GM18517 (cell line): ENCODE data around the gene PRMT3.
"Not testable (repeated sequence)": the region's sequence is repeated elsewhere in the genome, so short reads cannot be mapped to it uniquely, and the experiment has no call there.

Experiments
- ATAC-seq: cut with Tn5 transposase; IDR thresholded peaks from one replicate; pipeline ENCODE4 v1.9.1; 2021; ENCODE audit warnings: mild to moderate bottlenecking, moderate library complexity; ENCODE audit not compliant: unreplicated experiment

The PRMT3 gene

DNA sequence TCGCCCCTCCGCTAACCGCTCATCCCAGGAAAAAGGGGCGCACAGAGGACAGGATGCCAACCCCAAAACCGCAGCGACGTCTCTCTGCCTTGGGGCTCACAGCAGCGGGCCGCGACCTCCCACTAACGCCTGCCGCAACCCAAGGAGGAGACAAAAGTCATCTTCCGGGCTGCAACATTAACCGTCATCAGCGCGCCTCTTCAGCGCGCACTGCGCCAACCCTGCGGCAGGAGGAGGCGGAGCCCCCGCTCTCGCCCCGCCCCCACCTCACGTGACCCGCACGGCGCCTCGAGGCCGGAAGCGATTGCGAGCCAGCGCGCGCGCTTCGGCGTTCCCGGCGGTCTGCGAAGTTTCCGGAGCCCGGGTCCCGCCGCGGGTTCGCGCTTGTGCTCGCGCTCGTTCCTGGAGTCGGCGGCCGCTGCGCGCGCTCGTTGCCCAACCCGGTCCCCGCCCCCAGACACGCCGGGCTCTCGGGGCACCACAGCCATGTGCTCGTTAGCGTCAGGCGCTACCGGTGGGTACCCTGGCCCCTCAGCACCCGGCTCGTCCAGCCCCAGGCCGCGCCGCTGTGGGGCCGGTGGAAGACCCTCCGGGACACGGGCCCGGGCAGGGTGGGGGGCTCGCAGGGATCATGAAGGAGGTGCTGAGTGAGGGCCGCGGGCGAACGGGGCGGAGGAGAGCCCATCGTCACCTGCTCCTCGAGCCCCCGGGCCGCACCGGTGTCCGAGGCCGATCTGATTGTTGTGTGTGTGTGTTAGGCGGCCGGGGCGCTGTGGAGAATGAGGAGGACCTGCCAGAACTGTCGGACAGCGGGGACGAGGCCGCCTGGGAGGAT is at the start of gene PRMT3:
Gene PRMT3, plus strand, starts transcription at position 456 of the 835 bp plus-strand sequence. Its CDS starts 31 bp downstream, at position 487.
- peak; percentile 77 for ATAC-seq

DNA sequence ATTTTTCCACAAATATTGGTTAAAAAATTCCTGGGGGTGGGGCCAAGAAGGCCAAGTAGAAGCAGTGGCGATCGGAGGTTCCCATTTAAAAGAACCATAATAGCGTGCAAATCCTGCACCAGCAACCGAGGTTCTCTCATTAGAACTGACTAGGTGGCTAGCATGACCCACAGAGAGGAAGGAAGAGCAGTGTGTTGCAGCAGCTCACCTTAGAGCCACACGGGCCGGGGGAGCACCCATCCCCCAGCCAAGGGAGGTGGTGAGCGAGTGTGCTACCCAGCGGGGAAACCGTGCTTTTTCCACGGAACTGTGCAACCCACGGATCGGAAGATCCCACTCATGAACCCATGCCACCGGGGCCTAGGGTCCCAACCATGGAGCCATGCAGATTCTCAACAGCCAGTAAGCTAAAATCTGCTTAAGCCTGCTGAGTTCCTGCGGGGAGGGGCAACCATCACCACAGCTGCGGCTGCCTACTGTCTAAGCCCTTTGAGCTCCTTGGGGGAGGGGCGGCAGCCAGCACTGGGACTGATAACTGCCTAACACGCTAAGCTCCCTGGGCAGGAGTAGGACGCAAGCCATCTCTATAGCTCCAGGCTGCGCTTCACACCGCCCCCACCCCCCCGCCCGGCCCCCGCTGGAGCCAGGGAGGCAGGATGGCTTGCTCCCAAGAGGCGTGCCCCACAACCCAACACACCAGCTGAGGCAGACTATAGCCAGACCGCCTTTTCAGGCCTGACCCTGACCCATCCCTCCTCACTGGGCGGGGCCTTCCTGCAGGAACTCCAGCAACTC is 45.0 kb upstream of the PRMT3 start:
- ATAC-seq: no peak

DNA sequence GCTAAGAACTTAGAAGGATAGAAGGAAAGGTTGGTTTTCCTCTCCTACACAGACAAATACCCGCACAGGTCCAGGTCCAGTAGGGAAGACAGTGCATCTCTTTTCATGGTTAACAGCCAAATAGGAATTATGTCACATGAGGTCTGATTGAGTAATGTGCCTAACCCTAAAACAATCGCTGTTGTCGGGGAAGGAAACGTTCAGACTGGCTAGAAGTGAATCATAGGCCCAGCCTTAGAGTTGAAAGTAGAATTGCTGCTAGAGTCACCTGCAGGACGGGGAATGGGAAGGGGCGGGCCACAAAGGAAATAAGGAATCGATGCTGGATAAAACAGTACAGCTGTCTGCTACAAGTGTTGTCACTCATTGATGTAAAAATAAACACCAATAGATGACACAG is 36.4 kb upstream of the PRMT3 start:
- ATAC-seq: no peak

DNA sequence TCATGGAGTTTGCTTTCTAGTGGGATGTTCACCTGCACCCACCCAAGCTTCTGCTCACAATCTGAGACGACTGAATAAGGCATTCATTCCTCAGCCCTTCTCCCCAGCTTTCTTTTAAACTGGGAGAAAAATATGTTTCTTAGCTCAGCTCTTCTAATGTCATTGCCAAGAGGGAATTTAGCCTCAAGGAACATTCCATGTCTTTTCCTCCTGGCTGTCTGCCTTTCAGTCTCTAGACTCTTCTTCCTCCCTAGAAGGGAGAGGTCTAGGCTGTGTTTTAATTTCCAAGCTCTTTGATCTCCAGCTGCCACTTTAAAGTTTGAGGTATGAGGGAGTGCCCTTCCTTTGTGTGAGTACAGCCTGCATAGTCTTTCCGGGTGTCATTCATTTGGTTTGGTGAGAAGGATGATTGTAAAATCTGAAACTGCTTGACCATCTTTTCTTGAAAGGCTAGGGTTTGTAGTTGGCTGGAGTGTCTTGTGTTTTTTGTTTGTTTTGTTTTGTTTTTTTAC is 35.7 kb upstream of the PRMT3 start:
- no peak for ATAC-seq

DNA sequence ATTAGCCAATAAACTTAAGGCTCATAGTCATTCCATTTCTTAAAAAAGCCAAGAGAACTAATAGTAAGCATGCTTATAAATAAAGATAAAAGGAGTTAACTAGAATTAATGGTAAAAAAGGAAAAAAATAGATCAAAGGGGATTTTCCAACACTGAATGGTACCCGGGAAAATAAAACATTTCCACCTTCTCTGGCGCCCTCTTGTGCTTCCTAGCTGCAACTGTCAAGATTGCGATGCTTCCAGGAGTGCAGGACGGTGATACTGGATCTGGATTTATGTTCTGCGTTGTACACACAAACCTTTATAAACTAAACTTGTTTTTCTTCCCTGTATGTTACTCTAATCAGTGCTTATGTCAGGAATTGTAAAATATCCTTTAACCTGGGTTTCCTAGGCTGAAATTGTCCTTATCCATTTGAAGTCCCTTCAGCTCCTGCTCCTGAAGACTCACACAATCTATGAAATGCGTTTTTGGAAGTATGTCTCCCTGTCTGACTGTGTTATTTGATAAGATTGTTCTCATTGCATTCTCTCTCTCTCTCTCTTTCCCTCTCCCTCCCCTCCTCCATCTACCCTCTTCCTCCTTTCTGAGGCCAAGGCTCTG is 33.6 kb upstream of the PRMT3 start:
- ATAC-seq: no peak

DNA sequence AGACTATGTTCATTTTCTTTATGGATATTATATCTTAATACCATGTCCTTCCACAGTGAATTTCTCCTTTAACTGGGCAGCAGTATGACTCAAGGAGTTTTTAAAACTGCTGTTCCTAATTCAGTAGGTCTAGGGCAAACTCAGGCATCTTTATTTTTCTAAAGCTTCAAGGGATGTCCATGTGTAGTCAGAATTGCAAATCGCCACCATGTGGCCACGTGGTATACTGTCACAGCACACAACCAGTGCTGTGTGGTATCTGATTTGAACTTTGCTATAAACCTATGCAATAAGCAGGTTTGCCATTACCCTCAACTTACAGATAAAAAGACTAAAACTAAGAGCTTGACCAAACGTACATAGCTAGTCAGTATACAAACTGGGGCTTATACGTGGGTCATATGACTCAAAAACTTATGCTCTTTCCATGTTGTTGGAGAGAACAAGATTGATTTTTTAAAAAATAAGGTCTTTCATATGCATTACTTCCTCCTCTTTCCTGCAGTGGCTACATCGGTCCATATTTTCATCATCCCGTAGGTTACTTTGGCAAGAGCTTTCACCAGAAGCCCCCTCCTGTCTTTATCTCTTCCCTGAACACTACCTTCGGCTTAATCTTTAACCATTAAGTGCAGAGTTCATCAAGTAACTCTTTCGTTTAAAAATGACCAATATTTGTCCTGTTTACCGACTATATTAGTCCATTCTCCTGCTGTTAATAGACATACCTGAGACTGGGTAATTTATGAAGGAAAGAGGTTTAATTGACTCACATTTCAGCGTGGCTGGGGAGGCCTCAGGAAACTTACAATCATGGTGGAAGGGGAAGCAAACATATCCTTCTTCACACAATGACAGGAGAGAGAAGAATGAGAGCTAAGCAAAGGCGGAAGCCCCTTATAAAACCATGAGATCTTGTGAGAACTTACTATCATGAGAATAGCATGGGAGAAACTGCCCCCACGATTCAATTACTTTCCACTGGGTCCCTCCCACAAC is 32.0 kb upstream of the PRMT3 start:
- peak; percentile 82 for ATAC-seq

DNA sequence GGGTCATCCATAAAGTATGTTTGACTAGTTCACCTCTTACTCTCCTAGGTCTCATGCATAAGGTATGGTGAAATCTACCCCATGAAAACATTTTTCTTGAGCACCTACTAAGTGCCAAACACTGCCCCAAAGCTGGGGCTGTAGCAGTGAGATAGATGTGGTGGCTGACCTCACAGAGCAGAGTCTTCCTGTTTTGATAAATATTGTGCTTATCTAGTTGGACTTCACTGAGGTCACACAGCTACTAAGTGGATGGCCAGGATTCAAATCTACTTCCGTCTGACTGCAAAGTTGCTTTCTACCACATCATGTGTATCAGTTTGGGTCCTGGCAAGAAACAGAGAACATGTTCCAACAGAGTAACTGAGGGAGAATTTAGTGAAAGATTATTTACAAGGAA is 30.4 kb upstream of the PRMT3 start:
- ATAC-seq: no peak

DNA sequence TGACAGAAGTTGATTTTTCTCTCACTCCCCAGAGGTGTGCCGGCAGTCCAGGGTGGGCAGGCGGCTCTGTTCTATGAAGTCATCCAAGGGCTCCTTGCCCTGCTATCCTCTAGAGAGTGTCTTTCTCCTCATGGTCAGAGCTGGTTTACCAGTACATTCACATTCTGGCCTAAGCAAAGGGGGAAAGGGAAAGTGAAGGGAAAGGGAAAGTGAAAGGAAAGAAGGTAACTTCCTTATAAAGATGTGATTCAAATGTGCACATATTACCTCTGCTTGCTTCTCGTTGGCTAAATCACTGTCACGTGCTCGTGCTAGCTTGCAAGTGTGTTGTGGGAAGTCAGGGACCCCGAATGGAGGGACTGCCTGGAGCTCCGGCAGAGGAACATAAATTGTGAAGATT is 26.9 kb upstream of the PRMT3 start:
- ATAC-seq: no peak

DNA sequence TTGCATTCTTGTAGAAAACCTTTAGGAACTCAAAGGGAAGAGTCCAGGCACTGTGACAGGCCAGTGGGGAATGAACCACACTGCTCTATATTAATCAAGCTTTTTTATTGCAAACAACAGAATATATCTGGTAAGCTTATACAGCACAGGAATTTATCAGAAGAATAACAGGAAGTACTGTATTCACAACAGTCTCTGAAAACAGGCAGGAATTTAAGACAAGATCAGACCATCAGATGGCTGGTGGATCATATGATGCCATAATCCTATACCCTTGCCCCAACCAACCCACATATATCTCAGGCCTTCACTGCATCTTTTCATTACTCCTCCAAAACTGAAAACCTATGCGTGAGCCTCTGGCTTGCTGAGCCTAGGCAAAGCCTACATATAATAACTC is 25.0 kb upstream of the PRMT3 start:
- no peak for ATAC-seq

DNA sequence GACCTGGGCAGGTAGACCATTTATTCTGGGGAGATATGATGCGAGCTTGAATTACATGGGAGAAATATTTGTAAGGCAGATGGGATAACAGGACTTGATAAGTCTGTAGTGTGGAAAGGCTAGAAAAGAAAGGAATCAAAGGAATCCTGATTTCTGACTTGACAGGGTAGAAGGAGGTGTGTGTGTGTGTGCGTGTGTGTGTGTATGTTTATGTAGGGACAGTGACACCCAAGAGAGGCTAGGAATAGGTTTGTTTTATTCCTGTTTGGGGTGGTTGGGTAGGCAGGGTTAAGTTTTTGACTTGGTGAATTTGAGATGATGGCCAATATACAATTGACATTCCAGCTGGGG is 24.4 kb upstream of the PRMT3 start:
- peak; percentile 9 for ATAC-seq

DNA sequence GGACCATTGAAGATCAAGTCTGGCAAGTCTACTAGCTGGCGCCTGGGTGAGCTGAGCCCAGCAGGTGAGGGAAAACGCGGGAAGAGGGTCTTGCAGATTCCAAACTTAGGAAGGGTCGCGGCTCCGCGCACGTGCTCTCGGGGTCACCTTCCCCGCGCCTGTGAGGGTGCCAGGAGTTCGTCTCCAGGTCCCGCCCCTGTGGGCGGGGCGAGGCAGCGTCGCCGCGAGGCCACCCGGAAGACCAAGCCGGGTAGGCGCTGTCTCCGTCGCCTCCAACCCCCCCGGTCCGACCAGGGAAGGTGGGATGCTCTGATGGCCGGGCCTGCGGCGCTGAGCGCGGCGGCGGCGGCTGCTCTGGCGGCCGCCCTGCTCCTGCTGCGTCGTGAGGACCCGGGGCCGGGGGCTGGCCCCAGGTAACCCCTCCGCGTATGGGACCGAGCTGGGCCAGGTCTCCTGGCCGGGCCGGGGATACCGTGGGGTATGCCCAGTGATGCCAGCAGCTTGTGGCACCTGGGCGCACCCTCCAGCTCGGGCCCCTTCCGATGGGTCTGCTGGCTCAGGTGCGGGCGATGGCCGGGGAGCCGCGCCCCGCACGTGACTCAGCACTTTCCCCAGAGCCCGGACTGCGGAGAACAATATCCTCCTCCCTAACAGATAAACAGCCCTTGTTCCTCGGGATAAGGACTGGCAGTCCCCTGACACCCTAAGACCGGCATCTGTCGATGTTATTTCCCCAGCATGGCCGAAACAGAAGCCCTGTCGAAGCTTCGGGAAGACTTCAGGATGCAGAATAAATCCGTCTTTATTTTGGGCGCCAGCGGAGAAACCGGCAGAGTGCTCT is 23.8 kb upstream of the PRMT3 start, which contains the start of gene HTATIP2:
Gene HTATIP2, plus strand, starts transcription at position 215 of the 841 bp plus-strand sequence. Its CDS starts 524 bp downstream, at position 739.
- peak; percentile 92 for ATAC-seq

DNA sequence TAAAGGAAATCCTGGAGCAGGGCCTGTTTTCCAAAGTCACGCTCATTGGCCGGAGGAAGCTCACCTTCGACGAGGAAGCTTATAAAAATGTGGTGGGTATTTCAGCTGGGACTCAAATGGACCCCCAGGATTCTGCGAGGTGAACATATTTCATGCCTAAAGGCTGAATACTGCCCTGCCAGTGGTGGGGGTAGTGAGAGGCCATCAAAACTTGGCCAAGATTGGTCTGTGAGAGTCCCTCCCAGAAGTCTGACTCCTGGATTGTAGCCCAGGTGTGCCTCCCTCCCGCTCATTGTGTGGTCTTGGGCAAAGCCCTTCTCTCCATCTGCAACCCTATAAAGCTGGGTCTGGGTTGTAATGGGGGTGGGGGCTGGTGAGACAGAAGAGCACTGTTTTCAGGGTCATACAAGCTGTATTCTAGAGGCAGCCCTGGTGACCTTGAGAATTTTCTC is 23.1 kb upstream of the PRMT3 start:
- ATAC-seq: no peak

DNA sequence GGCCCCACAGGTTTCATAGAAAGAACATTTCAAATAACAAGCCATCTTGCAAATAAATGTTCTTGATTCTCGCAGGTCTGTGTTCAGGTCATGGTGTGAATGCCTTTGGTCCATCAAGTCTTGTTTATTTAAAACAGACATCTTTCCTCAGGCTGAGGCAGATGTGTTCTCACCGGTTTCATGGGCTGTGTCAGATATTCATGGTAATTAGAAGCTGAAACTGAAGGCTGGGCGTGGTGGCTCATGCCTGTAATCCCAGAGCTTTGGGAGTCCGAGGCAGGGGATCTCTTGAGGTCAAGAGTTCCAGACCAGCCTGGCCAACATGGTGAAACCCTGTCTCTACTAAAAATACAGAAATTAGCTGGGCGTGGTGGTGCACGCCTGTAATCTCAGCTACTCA is 22.1 kb upstream of the PRMT3 start:
- not testable (repeated sequence) for ATAC-seq

DNA sequence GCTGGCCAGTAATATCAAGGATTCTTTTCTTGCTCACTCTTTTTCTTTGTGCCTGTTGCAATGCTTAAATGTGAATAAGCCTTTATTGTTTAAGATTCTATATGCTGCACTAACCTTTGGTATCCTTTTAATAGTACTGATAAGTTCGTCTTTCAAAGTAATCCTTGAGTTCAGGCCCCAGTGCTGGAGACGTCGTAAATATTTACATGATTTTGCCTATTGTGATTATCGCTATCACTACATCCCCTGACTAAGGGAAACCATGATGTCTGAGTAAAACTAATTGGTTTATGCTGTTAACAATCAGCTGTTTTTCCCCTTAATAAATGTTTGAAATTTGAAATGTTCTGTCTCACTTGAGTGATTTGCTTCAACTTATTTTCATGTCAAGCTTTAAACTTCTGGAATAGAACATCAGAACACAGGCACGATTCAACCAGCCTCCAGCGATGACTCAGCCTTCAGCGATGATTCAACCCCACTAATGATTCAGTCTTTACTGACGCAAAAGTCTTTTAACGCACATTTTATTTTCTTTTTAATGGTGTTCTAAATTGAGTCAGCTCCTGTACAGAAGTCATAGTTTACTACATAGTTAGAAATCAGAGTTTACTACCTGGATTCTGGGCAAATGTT is 20.1 kb upstream of the PRMT3 start:
- no peak for ATAC-seq

DNA sequence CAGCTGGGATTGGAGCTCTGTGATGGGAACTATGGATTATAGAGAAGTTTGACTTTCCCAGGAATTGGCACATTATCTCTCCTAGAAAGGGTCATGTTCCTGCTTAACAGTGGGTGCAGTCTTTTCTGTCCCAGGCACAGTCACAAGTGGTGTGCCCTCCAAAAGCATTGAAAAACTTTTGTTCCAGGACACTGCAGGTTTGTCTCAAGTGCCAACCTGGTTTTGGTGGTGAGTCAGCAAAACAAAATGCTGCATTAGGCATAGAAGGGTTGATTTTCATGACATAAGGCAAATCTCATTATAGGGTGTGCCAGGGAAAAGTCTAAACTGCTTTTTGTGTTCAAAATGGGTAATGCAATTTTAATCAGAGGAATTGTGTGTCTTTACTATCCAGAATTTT is 19.1 kb upstream of the PRMT3 start:
- no peak for ATAC-seq

DNA sequence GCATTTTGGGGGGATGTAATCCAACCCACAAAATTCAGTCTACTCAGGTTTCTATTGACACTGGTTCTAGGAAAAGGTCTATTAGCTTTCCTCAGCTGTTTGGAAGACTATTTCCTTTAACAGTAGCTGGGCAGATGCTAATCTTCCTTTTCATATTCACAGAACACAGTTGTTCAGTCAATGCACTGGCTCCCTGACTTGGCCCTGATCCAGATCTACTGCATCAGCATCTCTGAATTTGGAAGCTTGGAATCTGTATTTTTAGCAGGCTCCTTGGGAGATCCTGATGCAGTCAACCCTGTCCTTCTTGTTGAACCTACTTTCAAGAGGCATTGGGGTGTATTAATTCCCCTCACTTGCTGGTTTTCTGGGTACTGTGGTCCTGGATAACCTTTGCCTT is 17.7 kb upstream of the PRMT3 start:
- ATAC-seq: no peak

DNA sequence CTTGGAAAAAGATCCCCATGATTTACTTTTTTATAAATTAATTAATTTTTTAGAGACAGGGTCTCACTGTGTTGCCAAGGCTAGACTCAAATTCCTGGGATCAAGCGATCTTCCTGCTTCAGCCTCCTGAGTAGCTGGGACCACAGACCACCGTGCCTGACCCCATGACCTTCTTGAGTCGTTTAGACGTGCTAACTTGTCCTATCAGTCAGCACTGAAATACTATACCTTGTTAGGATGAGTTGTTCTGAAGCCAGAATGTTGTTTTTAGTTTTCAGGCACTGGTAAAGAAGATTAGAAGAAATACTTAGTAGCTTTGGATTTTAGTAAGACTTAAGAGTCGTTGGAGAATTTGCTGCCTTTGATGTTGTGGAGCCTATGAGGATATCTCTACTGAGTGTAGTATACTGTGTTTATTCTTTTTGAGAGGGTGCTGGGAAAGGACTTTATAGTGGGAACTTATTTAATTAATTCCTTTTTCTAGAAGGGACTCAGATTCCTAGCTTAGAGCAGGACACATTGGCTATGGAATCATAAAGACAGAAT is 15.4 kb upstream of the PRMT3 start:
- no peak for ATAC-seq

DNA sequence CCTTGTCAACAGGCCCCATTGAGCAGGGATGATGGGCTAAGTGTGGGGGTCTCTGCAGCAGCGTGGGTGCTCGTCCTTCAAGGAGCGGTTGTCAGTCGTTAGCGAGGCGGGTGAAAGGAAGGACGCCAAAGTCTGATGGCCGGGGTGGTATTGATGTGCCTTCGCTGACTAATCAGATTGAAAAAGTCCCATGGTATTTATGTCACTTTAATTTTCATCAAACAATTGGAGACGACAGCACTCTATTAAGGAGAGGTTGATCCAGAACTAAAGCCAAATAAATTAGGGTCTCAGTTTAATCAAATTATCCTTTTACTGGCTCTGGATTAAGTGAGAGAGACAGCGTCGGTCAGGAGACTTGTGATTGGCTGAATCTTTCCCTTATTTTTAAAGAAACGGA is 14.4 kb upstream of the PRMT3 start:
- no peak for ATAC-seq
